CD4-positive, alpha-beta T cell treated with Interleukin-6 for 4 hours (primary cell): ENCODE measurements around the gene ARFIP2.
A peak's percentile ranks its signal among the peaks of the same experiment; 100 is the strongest.

Experiments used
- DNase-seq: peaks from one replicate; pipeline ENCODE4 v3.0.0-alpha.2; 2020; ENCODE audit warnings: mixed read lengths

The ARFIP2 gene

DNA sequence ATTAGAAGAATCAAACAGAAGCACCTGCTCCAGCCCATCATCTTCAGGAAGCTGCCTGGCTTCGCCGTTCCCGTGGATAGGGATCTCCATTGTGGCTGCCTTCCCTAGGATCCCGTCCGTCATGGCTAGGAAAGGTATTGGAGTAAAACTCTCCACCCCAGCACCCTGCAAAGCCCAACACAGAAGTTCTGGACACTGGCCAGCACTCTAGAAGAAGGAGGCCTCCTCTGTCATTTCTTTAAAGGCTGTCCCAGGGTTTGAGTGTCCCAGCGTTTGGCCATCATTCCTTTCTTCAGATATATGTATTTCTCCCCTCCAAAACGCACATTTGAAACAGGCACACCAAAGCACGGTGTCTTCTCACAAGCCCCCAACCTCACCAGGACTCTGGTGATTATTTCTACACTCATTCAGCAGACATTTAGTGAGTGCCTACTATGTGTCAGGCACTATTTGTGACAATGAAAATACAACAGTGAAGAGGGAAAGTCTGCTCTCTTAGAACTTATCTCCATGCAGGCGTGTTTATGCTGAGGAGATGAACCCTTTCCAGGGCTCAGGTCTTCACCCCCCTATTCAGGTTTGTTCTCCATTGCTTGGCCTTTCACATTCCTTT lies 724 bp downstream of the ARFIP2 start:
- DNase-seq = no peak

DNA sequence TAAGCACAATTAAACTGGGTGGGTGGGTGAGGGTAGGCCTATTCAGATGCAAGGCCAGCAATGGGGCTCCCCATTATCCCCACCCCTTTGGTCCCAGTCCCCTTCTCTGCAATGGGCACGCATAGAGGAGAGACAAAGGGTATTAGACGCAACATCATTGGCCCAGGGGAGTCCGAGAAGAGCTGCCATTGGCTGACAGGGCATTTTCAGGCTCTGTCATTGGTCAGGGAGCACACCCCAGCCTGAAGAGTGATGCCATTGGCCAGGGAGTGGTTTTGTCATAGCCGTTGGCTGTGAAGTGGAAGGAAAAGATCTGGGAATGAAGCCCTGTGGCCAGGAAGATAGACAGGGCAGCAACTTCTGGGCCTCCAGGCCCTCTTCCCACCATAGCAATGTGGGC lies 4.6 kb downstream of the ARFIP2 start:
- DNase-seq = no peak

DNA sequence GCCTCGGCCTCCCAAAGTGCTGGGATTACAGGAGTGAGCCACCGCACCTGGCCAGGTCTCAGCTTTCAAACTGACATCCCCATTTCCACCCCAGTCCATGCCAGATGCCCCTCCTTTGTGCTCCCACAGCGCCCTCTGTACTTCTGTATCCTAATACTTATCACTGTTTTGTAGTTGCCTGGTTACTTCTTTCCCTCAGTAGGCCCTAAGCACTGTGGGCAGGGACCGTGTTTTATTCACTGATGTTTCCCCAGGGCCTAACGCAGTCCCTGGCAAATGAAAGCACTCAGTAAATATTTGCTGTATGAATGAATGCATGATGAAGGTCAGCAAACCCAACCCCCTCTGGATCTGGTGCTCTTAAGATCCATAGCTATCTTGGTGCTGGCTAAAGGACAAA lies 5.2 kb downstream of the ARFIP2 start:
- no peak for DNase-seq

GRCh38 chr11:6474806-6475500 lies 6.2 kb downstream of the ARFIP2 start:
- DNase-seq = no peak

DNA sequence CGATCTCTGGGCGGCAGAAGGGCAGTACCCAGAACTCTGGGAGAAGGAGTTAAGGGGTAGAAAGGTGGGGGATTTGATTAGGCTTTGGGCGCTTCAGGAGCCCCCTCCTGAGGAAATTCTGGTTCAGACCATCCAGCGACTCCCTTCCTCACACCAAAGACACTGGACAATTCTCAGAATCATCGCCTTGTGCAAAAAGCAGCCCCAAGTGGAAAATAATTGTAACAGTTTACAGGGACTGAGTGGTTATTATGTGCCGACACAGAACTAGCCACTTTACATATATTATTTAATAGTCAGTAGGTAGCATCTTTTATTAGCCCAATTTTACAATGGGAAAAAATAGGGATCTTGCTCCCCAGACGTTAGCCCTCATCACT lies 6.7 kb downstream of the ARFIP2 start:
- no peak for DNase-seq

DNA sequence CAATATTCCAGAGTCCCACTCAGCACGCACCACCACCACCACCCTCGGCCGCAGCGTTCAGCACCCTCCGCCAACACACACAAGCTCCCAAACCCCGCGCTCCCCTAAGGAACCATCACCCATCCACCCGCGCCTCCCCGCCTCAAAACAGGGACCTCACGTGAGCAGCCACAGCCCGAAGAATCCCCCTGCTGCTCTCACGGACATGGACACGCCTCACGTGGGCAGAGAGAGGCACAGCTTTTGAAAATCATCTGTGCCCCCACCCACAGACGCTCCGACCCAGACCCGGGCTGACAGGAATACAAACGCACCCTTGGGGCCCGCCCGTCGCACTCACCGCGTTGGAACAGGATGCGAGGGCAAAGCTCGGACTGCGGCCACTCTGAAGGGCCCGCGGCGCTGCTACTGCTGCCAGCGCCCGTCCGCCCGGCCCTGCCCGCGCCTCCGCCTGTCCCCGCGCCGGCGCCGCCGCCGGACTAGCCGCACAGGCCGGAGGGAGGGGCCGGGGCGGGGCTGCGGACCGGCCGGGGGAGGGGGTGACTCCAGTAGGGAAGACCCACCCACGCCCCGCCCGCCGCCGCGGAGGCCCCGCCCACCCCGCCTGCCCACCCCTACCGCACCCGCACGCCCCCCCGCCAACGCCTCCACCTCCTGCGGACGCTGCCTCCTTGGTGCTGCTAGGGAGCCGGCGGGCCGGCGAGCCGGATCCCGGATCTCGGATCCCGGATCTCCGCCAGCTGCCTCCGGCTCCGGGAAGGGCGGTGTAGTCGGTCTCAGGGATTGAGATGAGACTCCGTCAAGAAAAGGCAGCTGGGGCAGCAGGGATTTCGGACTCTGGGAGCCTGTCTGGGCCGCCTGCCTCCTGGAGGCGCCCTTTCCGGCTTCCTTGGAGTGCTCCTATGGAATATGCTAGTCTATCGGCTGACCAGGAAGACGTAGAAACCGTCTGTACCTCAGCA lies 7.4 kb downstream of the ARFIP2 start, which contains the start of gene TRIM3:
TRIM3 (minus strand) TSS at position 491 of the 962 bp plus-strand sequence. CDS start 8,246 bp downstream, outside the sequence.
- peak; percentile 93 for DNase-seq

- no peak for DNase-seq
Measured at GRCh38 chr11:6472934-6473333, 8.2 kb downstream of the ARFIP2 start.

GRCh38 chr11:6469599-6469998 lies 11.5 kb downstream of the ARFIP2 start:
- DNase-seq = no peak

DNA sequence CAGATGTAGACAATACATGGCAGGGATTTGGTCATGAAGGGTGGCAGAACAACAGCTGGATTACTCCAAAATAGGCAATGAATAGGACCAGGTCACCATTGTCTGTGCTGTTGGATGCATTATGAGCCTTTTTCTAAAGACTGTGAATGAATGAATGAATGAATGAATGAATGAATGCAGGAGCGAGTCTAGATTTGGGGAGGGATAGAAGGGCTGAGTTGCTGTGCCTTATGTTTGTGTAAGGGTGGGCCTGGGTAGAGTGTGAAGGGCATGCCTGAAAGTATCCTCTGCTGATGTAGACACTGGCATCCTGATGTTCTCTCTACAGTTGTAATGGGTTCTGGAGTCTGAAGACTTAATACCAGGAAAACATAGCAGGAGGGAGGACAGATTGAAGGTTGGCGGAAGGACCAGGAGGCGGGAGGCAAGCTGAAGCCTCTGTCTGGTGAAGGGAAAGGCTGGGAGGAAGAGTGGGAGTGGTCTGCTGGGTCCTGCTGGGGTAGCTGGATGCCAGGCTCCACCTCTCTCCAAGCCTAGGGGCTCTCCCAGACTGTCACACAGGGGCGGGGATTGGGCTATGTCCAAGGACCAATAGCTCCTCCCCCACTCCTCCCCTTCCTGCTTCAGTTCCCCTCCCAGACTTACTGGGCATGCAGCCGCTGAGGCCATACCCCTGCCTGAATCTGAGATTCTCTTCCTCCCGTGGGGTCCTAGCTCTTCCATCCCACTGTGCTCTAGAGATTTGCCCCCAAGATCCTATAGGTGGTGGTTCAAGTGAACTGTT lies 12.2 kb downstream of the ARFIP2 start:
- no peak for DNase-seq

DNA sequence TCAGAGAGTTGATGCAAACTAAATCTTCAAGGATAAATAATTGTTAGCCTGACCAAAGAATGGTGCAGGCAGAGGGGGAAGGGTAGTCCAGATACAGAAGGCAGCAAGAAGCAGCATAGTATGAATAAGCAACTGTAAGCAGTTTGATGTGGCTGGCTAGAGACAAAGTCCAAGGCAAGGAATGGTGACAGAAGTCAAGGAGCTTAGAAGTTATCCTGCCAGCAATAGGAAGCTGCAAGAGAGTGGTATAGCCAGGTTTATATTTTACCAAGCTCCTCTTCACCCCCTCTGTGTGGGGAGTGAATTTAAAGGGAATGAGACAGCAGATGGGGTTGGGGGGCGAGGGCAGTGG lies 22.1 kb downstream of the ARFIP2 start:
- DNase-seq = no peak

DNA sequence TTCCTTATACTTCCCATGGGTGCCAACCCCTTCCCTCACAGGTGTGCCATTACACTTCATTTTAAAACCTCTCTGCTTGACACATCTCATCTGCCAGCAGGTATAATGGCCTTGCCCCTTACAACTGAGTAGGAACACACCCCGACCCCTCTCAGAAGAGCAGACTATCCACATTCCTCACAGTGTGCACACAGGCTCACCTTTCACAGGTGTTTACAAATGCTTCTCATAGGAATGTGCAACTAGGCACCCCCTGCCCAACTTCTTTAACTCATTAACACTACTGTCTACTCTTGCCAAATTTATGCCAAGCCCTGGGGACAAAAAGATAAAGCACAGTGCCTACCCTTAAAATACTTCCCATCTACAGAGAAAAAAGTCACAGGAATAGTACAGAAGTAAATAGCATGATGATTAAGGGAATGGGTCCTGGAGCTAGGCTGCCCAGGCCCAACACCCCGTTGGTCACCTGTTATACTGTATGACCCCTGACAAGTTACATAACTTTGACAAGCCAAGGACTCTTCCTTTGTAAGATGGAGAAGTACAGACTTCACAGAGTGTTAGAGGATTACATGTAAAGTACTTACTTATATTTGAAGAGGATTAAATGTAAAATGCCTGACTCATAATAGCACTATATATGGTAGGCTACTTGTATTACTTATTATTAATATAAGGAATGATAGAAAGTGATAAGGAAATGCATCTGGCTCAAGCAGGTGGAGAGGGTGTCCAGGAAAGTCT lies 22.6 kb downstream of the ARFIP2 start:
- no peak for DNase-seq

DNA sequence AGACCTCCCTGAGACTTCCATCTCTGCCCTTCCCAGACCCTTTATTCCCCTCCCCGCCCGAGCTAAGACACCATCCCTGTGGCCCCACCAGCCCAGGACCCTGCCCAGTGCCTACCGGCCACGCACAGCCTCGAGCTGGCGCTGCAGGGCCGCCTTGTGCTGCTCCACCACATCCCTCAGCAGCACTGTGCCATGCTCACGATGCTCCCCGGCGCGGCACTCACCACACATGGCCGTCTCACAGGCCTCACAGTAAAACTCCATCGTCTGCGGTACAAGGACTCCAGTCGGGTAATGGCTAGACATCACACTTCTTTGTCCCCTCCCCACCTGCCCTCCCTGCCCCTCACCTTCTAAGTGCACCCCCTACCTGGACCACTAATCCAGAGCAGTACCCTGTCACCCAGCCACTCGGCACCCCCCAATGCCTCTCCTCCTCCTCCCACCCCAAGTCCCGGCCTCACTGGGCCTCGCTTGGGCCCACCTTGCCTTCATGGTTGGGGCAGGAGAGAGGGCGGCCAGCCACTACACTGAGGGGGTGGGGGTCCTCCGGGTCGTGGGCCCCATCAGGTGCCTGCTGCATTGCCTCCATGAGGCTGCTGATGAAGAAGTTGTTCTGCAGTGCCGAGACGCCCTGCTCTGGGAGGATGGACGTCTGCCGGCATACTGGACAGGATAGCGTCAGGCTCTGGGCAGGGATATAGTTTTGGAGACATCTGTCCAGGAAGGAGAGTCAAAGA lies 23.4 kb downstream of the ARFIP2 start:
- no peak for DNase-seq

DNA sequence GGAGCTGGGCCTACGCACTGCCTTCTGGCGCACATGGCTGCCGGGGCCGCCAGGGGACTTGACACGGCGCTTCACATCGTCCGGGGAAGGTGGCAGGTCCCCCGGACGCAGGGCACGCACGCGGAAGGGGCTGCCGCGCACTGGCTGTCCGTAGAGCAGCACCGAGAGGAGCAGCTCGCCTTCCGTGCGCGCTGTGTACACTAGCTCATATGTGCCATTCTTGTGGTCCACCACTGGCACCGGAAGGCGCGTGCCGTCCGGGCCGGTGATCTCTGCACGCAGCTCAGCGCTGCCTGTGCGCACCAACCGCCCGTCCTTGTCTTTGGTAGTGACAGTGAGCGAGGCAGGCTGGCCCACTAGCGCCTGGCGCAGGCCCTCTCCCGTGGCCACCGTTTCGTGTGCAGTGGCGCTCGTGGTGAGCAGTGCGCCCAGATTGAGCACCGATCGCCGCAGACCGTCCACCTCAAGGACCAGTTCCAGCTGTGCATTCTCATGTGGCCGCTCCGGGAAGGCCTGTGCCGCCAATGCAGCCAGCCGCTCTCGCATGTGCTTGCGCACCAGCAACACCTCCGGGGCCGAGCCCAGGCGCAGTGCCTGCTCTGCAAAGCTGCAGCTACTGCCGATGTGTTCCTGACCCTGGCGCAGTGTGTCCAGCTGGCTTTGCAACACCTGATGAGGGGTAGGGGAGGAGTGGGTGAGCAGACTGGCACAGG lies 24.6 kb downstream of the ARFIP2 start:
- no peak for DNase-seq

- DNase-seq = no peak
Measured at GRCh38 chr11:6455070-6455469, 26.1 kb downstream of the ARFIP2 start.

- DNase-seq = no peak
Measured at GRCh38 chr11:6453152-6453551, 28.0 kb downstream of the ARFIP2 start.

- DNase-seq = no peak
Measured at GRCh38 chr11:6452219-6452618, 28.9 kb downstream of the ARFIP2 start.

DNA sequence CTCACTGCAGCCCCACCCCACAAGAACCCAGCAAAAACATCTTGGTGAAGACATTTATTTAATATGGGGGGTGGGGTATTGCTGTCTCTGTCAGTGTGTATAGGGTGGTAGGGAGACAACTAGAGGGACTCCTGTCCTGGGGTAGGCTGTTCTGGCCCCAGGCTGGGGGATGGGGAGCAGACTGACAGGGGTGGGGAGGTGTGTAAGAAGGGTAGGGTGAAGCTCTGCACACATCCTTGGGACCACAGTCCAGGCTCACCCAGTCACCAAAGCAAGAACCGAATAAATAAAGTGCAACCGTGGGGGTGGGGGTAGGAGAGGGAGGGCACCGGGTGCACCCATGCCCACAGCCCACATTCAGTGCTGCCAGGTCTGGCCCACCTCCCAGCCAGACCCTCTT lies 32.6 kb downstream of the ARFIP2 start:
- DNase-seq = no peak

DNA sequence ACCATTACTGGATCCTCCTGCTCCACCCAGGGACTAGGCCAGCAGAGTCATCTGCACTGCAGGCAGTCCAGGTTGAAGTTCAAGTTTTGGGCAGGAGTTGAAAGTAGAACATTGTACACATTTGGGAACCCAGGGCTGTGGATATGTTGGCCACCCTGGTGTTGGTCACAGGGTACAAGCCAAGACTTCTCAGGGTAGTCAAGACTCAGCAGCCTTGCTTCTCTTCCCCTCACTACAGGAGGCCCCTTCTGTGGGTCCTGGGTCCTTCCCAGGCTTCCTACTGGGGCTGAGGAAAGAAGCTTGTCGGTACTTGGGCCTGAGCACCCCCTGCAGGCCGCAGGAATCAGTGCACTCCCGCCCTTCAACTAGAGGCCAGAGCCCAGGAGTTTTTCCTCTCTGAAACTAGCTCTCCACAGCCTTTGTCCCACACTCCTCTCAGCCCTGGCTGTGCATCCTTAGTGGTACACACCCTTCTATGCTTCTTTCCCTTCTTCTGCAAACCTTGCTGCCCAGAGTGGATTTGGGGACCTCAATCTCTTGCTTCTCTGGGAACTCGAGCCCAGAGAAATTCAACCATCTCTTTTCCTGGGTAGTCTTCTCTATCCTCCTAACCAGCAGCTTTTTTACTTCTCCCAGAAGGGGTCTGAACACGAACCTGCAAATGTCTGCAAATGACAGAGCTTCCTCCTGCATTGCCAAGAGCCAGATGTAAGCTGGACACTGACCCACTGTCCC lies 37.7 kb downstream of the ARFIP2 start:
- DNase-seq = peak; percentile 72

DNA sequence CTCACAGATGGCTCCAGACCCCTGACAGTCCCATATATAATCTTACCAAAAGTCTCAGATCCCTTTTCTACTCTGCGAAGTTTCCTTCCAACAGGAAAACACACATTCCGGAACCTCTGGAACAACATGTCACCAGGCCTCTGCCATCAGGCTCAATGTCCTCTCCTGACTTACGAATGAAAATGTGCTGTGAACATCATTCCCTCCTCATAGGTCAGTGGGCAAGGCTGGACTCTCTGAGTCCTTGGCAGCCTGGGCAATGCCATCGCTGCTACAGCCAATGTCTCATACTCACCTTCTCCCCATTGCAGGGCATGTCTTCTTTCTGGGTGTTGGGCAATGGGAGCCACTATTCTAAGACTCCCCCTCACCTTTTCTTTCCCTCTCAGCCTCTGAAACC lies 38.7 kb downstream of the ARFIP2 start:
- DNase-seq = no peak

DNA sequence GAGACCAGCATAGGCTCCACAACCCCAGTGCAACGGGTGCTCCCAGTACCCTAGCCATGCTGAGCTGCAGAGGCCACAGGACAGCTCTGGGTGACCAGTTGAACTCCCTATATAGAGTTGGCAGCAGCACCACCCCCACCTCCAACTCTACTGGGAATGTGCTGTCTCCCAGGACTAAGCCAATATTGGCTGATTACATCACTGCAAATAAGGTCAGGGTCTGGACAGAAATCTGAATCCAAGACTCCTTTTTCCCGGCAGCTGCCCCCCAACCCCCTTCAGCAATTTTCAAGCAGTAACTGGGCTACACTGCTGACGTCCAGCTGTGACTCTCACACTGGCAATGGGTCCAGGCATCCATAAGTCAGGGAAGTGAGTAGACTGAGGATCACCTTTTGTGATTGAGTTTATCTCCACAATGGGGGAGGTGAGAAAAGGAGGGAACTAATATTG lies 40.2 kb downstream of the ARFIP2 start, which contains the start of gene HPX:
HPX (minus strand) TSS at position 82 of the 453 bp plus-strand sequence; CDS start at position 58, 24 bp downstream.
- DNase-seq = no peak
